ENCODE results near the gene CYP19A1.
"Not testable (repeated sequence)": the region's sequence is repeated elsewhere in the genome, so short reads cannot be mapped to it uniquely, and the experiment has no call there.

CYP19A1 gene

GRCh38 chr15:51284871-51285270 lies 53.5 kb downstream of the CYP19A1 start:
- peaks cover 19% of the 10 kb centered on the region for H3K4me1 Mint-ChIP-seq
- DNase-seq: no peak
- H3K4me3 Mint-ChIP-seq: no peak overlapping the region
- H3K27ac Mint-ChIP-seq: no peak overlapping the region
- peaks cover 7% of the 10 kb centered on the region for H3K36me3 Mint-ChIP-seq (ENCODE audit: low read depth)
- H3K27me3 Mint-ChIP-seq (ENCODE audit: low read depth, poor library complexity): peaks cover 4% of the 10 kb centered on the region
- no peaks in the 10 kb centered on the region for H3K9me3 Mint-ChIP-seq
- TF ChIP-seq CTCF (IDR thresholded peaks at IDR 0.05): no peak

- Mint-ChIP-seq H3K27ac (no peak overlapping the region), H3K9me3 (no peaks in the 10 kb centered on the region), H3K36me3 (ENCODE audit: low read depth) (peaks cover 7% of the 10 kb centered on the region), H3K27me3 (ENCODE audit: low read depth, poor library complexity) (peaks cover 8% of the 10 kb centered on the region), H3K4me3 (no peak overlapping the region), H3K4me1 (peaks cover 11% of the 10 kb centered on the region)
- no peak for TF ChIP-seq CTCF (IDR thresholded peaks at IDR 0.05)
- no peak for DNase-seq
Measured at GRCh38 chr15:51283026-51283425, 55.4 kb downstream of the CYP19A1 start.

- not testable (repeated sequence) for H3K27me3 Mint-ChIP-seq (ENCODE audit: low read depth, poor library complexity); H3K4me3 Mint-ChIP-seq; H3K36me3 Mint-ChIP-seq (ENCODE audit: low read depth); H3K27ac Mint-ChIP-seq; DNase-seq; H3K9me3 Mint-ChIP-seq
- H3K4me1 Mint-ChIP-seq: peaks cover 11% of the 10 kb centered on the region
Measured at GRCh38 chr15:51282241-51282640, 56.2 kb downstream of the CYP19A1 start.

- TF ChIP-seq CTCF (IDR thresholded peaks at IDR 0.05): peak; percentile 57
- H3K27me3 Mint-ChIP-seq (ENCODE audit: low read depth, poor library complexity): peaks cover 8% of the 10 kb centered on the region
- peak overlapping the region; percentile 55 for H3K27ac Mint-ChIP-seq
- no peaks in the 10 kb centered on the region for H3K9me3 Mint-ChIP-seq
- H3K4me3 Mint-ChIP-seq: no peak overlapping the region
- DNase-seq: peak; percentile 63
- H3K36me3 Mint-ChIP-seq (ENCODE audit: low read depth): peaks cover 7% of the 10 kb centered on the region
- H3K4me1 Mint-ChIP-seq: peaks cover 11% of the 10 kb centered on the region
Measured at GRCh38 chr15:51281368-51281967, 56.9 kb downstream of the CYP19A1 start.

- Mint-ChIP-seq H3K4me1 (peaks cover 8% of the 10 kb centered on the region), H3K4me3 (no peak overlapping the region), H3K36me3 (ENCODE audit: low read depth) (peaks cover 2% of the 10 kb centered on the region), H3K9me3 (no peaks in the 10 kb centered on the region), H3K27ac (no peak overlapping the region), H3K27me3 (ENCODE audit: low read depth, poor library complexity) (peaks cover 8% of the 10 kb centered on the region)
- no peak for TF ChIP-seq CTCF (IDR thresholded peaks at IDR 0.05)
- no peak for DNase-seq
Measured at GRCh38 chr15:51280838-51281237, 57.6 kb downstream of the CYP19A1 start.

- no peak overlapping the region for H3K4me3 Mint-ChIP-seq
- H3K27me3 Mint-ChIP-seq (ENCODE audit: low read depth, poor library complexity): peaks cover 13% of the 10 kb centered on the region
Measured at GRCh38 chr15:51279391-51279790, 59.0 kb downstream of the CYP19A1 start.

More at GRCh38 chr15:51279391-51279790, 59.0 kb downstream of the CYP19A1 start:
- H3K27ac Mint-ChIP-seq: peak overlapping the region; percentile 59
- no peak for DNase-seq
- no peaks in the 10 kb centered on the region for H3K9me3 Mint-ChIP-seq
- no peak for TF ChIP-seq CTCF (IDR thresholded peaks at IDR 0.05)
- no peaks in the 10 kb centered on the region for H3K36me3 Mint-ChIP-seq (ENCODE audit: low read depth)
- peaks cover 5% of the 10 kb centered on the region for H3K4me1 Mint-ChIP-seq
